Sigmoid colon (tissue), 4 donors: ENCODE data around the gene FOXP1.

Experiments used
- EP300 ChIP-seq, 4 donors: sonication (generic); formaldehyde crosslinking; IDR thresholded peaks; one replicate each; pipeline ENCODE4 v1.6.1; 2017; ENCODE audit warnings: antibody characterized with exemption in 4 of 4
- POLR2A ChIP-seq, 2 donors: fragments of 450-650 bp; IDR thresholded peaks; one replicate each; pipeline ENCODE4 v1.6.1; 2016; ENCODE audit warnings: antibody characterized with exemption in 2 of 2, mild to moderate bottlenecking in 2 of 2, moderate library complexity in 2 of 2
- POLR2AphosphoS5 ChIP-seq, 4 donors: sonication (generic); formaldehyde crosslinking; IDR thresholded peaks; one replicate each; pipeline ENCODE4 v1.6.1; 2017; ENCODE audit warnings: antibody characterized with exemption in 4 of 4
- TF ChIP-seq, protein P1 (sequence below), 4 experiments: fragments of 450-650 bp in 3 of 4; fragments of 200-600 bp in 1 of 4; IDR thresholded peaks; one replicate each; pipeline ENCODE4 v1.5.1; 2016 to 2019; ENCODE audit warnings: antibody characterized with exemption in 4 of 4, mild to moderate bottlenecking in 3 of 4, moderate library complexity in 2 of 4

DNA sequence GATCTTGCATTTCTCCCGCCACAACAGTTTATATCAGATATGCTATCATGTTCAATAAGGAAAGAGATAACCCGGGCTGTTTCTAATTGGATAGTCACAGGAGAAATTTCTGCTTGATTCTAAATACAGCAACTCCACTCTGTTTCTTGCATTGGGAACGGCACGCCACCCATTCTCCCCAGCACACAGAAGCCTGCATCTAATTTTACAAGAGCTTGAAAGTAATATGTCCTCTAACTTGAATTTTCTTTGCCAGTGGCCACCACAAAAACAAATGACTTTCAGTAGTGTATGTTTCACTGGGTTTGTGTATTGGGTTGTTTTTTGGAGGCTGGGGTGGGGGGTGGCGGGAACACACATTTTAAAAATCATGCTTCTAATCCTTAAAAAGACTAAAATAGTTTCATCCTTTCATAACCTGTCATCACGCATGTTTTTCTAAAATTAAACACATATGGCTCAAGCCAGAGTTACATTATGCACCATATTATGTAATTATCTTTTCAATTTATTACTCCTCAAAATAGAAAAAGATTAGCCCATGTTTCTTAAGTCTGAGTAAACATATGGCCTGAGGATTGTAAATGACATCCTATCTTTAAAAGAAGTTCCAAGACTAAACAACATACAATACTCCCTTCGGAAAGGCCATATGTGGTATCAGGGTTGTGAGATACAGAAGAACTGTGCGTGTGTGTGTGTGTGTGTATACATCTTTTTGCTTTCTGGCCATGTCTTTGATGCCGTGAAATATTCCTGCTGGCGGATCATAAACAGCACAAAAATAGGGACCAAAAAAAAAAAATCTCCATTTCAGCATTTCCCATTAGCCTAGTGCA, 176.3 kb downstream of the FOXP1 start:
- TF ChIP-seq, protein P1, sequence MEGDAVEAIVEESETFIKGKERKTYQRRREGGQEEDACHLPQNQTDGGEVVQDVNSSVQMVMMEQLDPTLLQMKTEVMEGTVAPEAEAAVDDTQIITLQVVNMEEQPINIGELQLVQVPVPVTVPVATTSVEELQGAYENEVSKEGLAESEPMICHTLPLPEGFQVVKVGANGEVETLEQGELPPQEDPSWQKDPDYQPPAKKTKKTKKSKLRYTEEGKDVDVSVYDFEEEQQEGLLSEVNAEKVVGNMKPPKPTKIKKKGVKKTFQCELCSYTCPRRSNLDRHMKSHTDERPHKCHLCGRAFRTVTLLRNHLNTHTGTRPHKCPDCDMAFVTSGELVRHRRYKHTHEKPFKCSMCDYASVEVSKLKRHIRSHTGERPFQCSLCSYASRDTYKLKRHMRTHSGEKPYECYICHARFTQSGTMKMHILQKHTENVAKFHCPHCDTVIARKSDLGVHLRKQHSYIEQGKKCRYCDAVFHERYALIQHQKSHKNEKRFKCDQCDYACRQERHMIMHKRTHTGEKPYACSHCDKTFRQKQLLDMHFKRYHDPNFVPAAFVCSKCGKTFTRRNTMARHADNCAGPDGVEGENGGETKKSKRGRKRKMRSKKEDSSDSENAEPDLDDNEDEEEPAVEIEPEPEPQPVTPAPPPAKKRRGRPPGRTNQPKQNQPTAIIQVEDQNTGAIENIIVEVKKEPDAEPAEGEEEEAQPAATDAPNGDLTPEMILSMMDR (IDR thresholded peaks at IDR 0.05) = no peak
- TF ChIP-seq POLR2A (IDR thresholded peaks at IDR 0.05) = no peak
- TF ChIP-seq POLR2AphosphoS5 (IDR thresholded peaks at IDR 0.05) = no peak
- no peak for TF ChIP-seq EP300 (IDR thresholded peaks at IDR 0.05)
